ENCODE results near the gene ANGPT4.

The ANGPT4 gene

GRCh38 chr20:845941-846893 lies 69.9 kb downstream of the ANGPT4 start:
- no peak for DNase-seq (ENCODE audit: low read depth in 1 of 2, low spot score in 1 of 2)

- DNase-seq (ENCODE audit: low read depth in 1 of 2, low spot score in 1 of 2), result no peak
Measured at GRCh38 chr20:845226-845868, 70.8 kb downstream of the ANGPT4 start.

- peak; percentile 80 to 81 for DNase-seq (ENCODE audit: low read depth in 1 of 2, low spot score in 1 of 2)
Measured at GRCh38 chr20:844473-845225, 71.5 kb downstream of the ANGPT4 start.

GRCh38 chr20:843912-844311 lies 72.2 kb downstream of the ANGPT4 start:
- DNase-seq (ENCODE audit: low read depth in 1 of 2, low spot score in 1 of 2), result no peak

- DNase-seq (ENCODE audit: low read depth in 1 of 2, low spot score in 1 of 2), result no peak
Measured at GRCh38 chr20:842547-842940, 73.6 kb downstream of the ANGPT4 start.

GRCh38 chr20:841568-842546 lies 74.3 kb downstream of the ANGPT4 start:
- DNase-seq (ENCODE audit: low read depth in 1 of 2, low spot score in 1 of 2), result no peak

GRCh38 chr20:840858-841567 lies 75.1 kb downstream of the ANGPT4 start:
- no peak for DNase-seq (ENCODE audit: low read depth in 1 of 2, low spot score in 1 of 2)

- no peak for DNase-seq (ENCODE audit: low read depth in 1 of 2, low spot score in 1 of 2)
Measured at GRCh38 chr20:840503-840857, 75.7 kb downstream of the ANGPT4 start.

GRCh38 chr20:839626-840025 lies 76.5 kb downstream of the ANGPT4 start:
- DNase-seq (ENCODE audit: low read depth in 1 of 2, low spot score in 1 of 2), result no peak

GRCh38 chr20:839015-839414 lies 77.1 kb downstream of the ANGPT4 start:
- DNase-seq (ENCODE audit: low read depth in 1 of 2, low spot score in 1 of 2), result no peak

GRCh38 chr20:836190-836589 lies 79.9 kb downstream of the ANGPT4 start:
- no peak for DNase-seq (ENCODE audit: low read depth in 1 of 2, low spot score in 1 of 2)

- no peak for DNase-seq (ENCODE audit: low read depth in 1 of 2, low spot score in 1 of 2)
Measured at GRCh38 chr20:835608-836045, 80.5 kb downstream of the ANGPT4 start.

GRCh38 chr20:834151-834746 lies 81.9 kb downstream of the ANGPT4 start:
- DNase-seq (ENCODE audit: low read depth in 1 of 2, low spot score in 1 of 2), result no peak

- DNase-seq (ENCODE audit: low read depth in 1 of 2, low spot score in 1 of 2), result peak; percentile 89 to 91
Measured at GRCh38 chr20:833450-834150, 82.5 kb downstream of the ANGPT4 start, which contains the start of gene FAM110A. FAM110A (plus strand) TSS chr20:833715; CDS start chr20:844805, 11,090 bp downstream.

- no peak for DNase-seq (ENCODE audit: low read depth in 1 of 2, low spot score in 1 of 2)
Measured at GRCh38 chr20:833121-833449, 83.0 kb downstream of the ANGPT4 start.

- no peak for DNase-seq (ENCODE audit: low read depth in 1 of 2, low spot score in 1 of 2)
Measured at GRCh38 chr20:831956-832355, 84.2 kb downstream of the ANGPT4 start.

- DNase-seq (ENCODE audit: low read depth in 1 of 2, low spot score in 1 of 2), result no peak
Measured at GRCh38 chr20:831251-831650, 84.9 kb downstream of the ANGPT4 start.

- DNase-seq (ENCODE audit: low read depth in 1 of 2, low spot score in 1 of 2), result no peak
Measured at GRCh38 chr20:830011-830521, 86.1 kb downstream of the ANGPT4 start.

GRCh38 chr20:829551-829950 lies 86.6 kb downstream of the ANGPT4 start:
- DNase-seq (ENCODE audit: low read depth in 1 of 2, low spot score in 1 of 2), result no peak
